Measurements from ENCODE around the gene ODAD4. TPM values are rescaled to one million over a fixed set of nuclear protein-coding genes. Genes with fewer than 3 reads are reported as not detected.

The ODAD4 gene
- total RNA-seq, 1 experiment from 2014 or later: 0.98 TPM

DNA sequence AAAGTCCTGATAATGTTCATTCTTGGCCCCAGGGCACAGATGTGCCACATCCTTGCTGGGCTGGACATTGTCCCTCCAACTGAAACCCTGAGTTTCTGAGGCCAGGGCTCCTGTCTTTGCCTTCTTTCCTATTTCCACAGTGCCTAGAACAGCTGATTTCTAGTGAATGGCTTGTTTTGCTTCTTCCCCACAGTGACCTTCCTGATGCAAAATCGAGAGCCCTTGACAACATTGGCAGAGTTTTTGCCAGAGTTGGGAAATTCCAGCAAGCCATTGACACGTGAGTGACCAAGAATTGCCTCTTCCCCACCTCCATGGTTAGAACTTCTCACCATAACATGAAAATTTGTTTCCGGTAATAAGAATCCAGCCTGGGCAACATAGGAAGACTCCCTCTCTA is 14.5 kb downstream of the ODAD4 start:
- no peaks in the 10 kb centered on the region for H3K9me3 ChIP-seq (ENCODE audit: control insufficient read depth in 1 of 2, insufficient read depth in 1 of 2, low read depth in 1 of 2, low read length in 2 of 2)
- TF ChIP-seq EGR1 (IDR thresholded peaks at IDR 0.05; ENCODE audit: low read depth) (no peak), EZH2 (IDR thresholded peaks at IDR 0.05) (no peak), ELF1 (IDR thresholded peaks at IDR 0.05; ENCODE audit: borderline replicate concordance, low read depth) (no peak), ZFX (IDR thresholded peaks at IDR 0.05) (no peak), SRF (IDR thresholded peaks at IDR 0.05; ENCODE audit: low read depth) (no peak), TCF7L2 (IDR thresholded peaks at IDR 0.05; ENCODE audit: borderline replicate concordance, extremely low read depth, insufficient read depth, insufficient read length) (no peak), YY1 (IDR thresholded peaks at IDR 0.05; ENCODE audit: extremely low read depth, insufficient replicate concordance, low read depth, low read length) (no peak), SIN3A (IDR thresholded peaks at IDR 0.05; ENCODE audit: low read depth) (no peak), EZH2phosphoT487 (IDR thresholded peaks at IDR 0.05; ENCODE audit: borderline replicate concordance) (no peak), POLR2A (IDR thresholded peaks at IDR 0.05; ENCODE audit: borderline replicate concordance, extremely low read depth, insufficient read depth, insufficient read length) (no peak), RAD21 (IDR thresholded peaks at IDR 0.05; ENCODE audit: low read depth) (no peak), SP1 (IDR thresholded peaks at IDR 0.05; ENCODE audit: low read depth) (no peak)
- TF ChIP-seq, protein P1, sequence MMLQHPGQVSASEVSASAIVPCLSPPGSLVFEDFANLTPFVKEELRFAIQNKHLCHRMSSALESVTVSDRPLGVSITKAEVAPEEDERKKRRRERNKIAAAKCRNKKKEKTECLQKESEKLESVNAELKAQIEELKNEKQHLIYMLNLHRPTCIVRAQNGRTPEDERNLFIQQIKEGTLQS (IDR thresholded peaks at IDR 0.05): no peak
- TF ChIP-seq, protein P2, sequence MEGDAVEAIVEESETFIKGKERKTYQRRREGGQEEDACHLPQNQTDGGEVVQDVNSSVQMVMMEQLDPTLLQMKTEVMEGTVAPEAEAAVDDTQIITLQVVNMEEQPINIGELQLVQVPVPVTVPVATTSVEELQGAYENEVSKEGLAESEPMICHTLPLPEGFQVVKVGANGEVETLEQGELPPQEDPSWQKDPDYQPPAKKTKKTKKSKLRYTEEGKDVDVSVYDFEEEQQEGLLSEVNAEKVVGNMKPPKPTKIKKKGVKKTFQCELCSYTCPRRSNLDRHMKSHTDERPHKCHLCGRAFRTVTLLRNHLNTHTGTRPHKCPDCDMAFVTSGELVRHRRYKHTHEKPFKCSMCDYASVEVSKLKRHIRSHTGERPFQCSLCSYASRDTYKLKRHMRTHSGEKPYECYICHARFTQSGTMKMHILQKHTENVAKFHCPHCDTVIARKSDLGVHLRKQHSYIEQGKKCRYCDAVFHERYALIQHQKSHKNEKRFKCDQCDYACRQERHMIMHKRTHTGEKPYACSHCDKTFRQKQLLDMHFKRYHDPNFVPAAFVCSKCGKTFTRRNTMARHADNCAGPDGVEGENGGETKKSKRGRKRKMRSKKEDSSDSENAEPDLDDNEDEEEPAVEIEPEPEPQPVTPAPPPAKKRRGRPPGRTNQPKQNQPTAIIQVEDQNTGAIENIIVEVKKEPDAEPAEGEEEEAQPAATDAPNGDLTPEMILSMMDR (IDR thresholded peaks at IDR 0.05 in 2 of 3, conservative IDR thresholded peaks at IDR 0.05 in 1 of 3; ENCODE audit: borderline replicate concordance in 1 of 3, insufficient read depth in 1 of 3, low read depth in 2 of 3, low read length in 2 of 3): no peak
- ATAC-seq (no peak), DNase-seq (ENCODE audit: low read depth, low spot score) (no peak)
- no peaks in the 10 kb centered on the region for H3K9me2 ChIP-seq (ENCODE audit: insufficient read depth)
- CTCF ChIA-PET: no interaction called here
- no peaks in the 10 kb centered on the region for H3K36me3 ChIP-seq (ENCODE audit: control insufficient read depth in 1 of 2, insufficient read depth in 2 of 2, low read length in 2 of 2)
- no peak overlapping the region for H3K9ac ChIP-seq (ENCODE audit: low read length)
- no peak overlapping the region for H3K4me2 ChIP-seq (ENCODE audit: low read length)
- no peaks in the 10 kb centered on the region for H4K20me1 ChIP-seq (ENCODE audit: insufficient read depth)
- no peak overlapping the region for H3K4me3 ChIP-seq (replicated peaks in 1 of 2; ENCODE audit: low read depth in 1 of 2, low read length in 2 of 2)
- H3K27me3 ChIP-seq (ENCODE audit: insufficient read depth, low read length): no peaks in the 10 kb centered on the region
- POLR2A ChIA-PET: no interaction called here
- peaks cover 5 to 18% of the 10 kb centered on the region in 2 experiments; a peak in 3 of 4 replicates for H3K4me1 ChIP-seq (ENCODE audit: control insufficient read depth in 1 of 2, insufficient read depth in 2 of 2, low read length in 2 of 2)
- no peak overlapping the region for H3K27ac ChIP-seq (ENCODE audit: low read depth, low read length)
- BruUV-seq (replicated peaks): no TSS peak
- H2AFZ ChIP-seq (ENCODE audit: low read depth, low read length, poor library complexity, severe bottlenecking): no peak overlapping the region
- H3K79me2 ChIP-seq (ENCODE audit: insufficient read depth, low read length): no peaks in the 10 kb centered on the region
- RAD21 ChIA-PET (ENCODE audit: low non-redundant PET in 1 of 2, low total read pairs in 2 of 2, uncharacterized antibody in 2 of 2, unreplicated experiment in 2 of 2): no interaction called here
- intact Hi-C loops (cut with micrococcal nuclease): no loop called here
